ENCODE measurements around the gene PSRC1. TPM values are rescaled to one million over a fixed set of nuclear protein-coding genes. Genes with fewer than 3 reads are reported as not detected.

The PSRC1 gene
- total RNA-seq, 2 experiments from 2014 or later = 40.7 to 42.7 TPM

GRCh38 chr1:109312978-109313775 is 30.2 kb upstream of the PSRC1 start:
- H3K4me3 ChIP-seq (ENCODE audit: low read depth, low read length, poor library complexity, severe bottlenecking) = no peak overlapping the region
- H2AFZ ChIP-seq (ENCODE audit: low read length) = no peak overlapping the region
- no peaks in the 10 kb centered on the region for H3K79me2 ChIP-seq (ENCODE audit: insufficient read depth, low read depth, low read length)
- no peak for DNase-seq (ENCODE audit: low spot score)
- peaks cover 43% of the 10 kb centered on the region for H3K36me3 ChIP-seq (ENCODE audit: insufficient read depth, low read length)
- ChIA-PET CTCF (ENCODE audit: unreplicated experiment) (no interaction called here), POLR2A (interaction anchor here (0.7 to 0.9 kb wide), 4 partner anchors 13 to 1187 kb away, joined by 3 to 6 read pairs (median 6); no protein-coding TSS in a partner anchor)
- H3K9me2 ChIP-seq (ENCODE audit: insufficient read depth, low read length) = no peaks in the 10 kb centered on the region
- no TSS peak for BruUV-seq (replicated peaks)
- no peaks in the 10 kb centered on the region for H3K9me3 ChIP-seq (ENCODE audit: low read length)
- H4K20me1 ChIP-seq (ENCODE audit: insufficient read depth, low read length) = no peaks in the 10 kb centered on the region
- no peak for TF ChIP-seq CTCF (conservative IDR thresholded peaks at IDR 0.05; ENCODE audit: low read length)
- TF ChIP-seq EZH2phosphoT487 (IDR thresholded peaks at IDR 0.05; ENCODE audit: borderline replicate concordance, low read depth, low read length) = no peak
- intact Hi-C loops (cut with micrococcal nuclease; ENCODE audit: unreplicated experiment) = no loop called here
- no peak overlapping the region for H3K4me2 ChIP-seq (ENCODE audit: low read length)
- peaks cover 12% of the 10 kb centered on the region for H3K4me1 ChIP-seq (ENCODE audit: insufficient read depth, low read length, poor library complexity, severe bottlenecking)
- H3K27ac ChIP-seq (ENCODE audit: low read depth, low read length, poor library complexity, severe bottlenecking) = no peak overlapping the region

GRCh38 chr1:109312246-109312645 is 29.3 kb upstream of the PSRC1 start:
- ChIA-PET POLR2A (interaction anchor here (0.7 to 0.9 kb wide), 2 partner anchors 14 to 79 kb away, joined by 5 to 6 read pairs; no protein-coding TSS in a partner anchor), CTCF (ENCODE audit: unreplicated experiment) (no interaction called here)
- BruUV-seq (replicated peaks) = TSS peak; percentile 34
- Histone ChIP-seq H3K79me2 (ENCODE audit: insufficient read depth, low read depth, low read length) (no peaks in the 10 kb centered on the region), H3K27ac (ENCODE audit: low read depth, low read length, poor library complexity, severe bottlenecking) (no peak overlapping the region), H3K4me2 (ENCODE audit: low read length) (no peak overlapping the region), H3K9me3 (ENCODE audit: low read length) (no peaks in the 10 kb centered on the region), H3K4me3 (ENCODE audit: low read depth, low read length, poor library complexity, severe bottlenecking) (no peak overlapping the region), H3K9me2 (ENCODE audit: insufficient read depth, low read length) (no peaks in the 10 kb centered on the region), H4K20me1 (ENCODE audit: insufficient read depth, low read length) (no peaks in the 10 kb centered on the region), H3K36me3 (ENCODE audit: insufficient read depth, low read length) (peaks cover 37% of the 10 kb centered on the region), H3K4me1 (ENCODE audit: insufficient read depth, low read length, poor library complexity, severe bottlenecking) (peaks cover 21% of the 10 kb centered on the region), H2AFZ (ENCODE audit: low read length) (no peak overlapping the region)
- no peak for DNase-seq (ENCODE audit: low spot score)
- no peak for TF ChIP-seq CTCF (conservative IDR thresholded peaks at IDR 0.05; ENCODE audit: low read length)
- no peak for TF ChIP-seq EZH2phosphoT487 (IDR thresholded peaks at IDR 0.05; ENCODE audit: borderline replicate concordance, low read depth, low read length)
- intact Hi-C loops (cut with micrococcal nuclease; ENCODE audit: unreplicated experiment) = no loop called here

GRCh38 chr1:109309347-109309746 is 26.4 kb upstream of the PSRC1 start:
- no peaks in the 10 kb centered on the region for H3K9me2 ChIP-seq (ENCODE audit: insufficient read depth, low read length)
- H2AFZ ChIP-seq (ENCODE audit: low read length) = no peak overlapping the region
- intact Hi-C loops (cut with micrococcal nuclease; ENCODE audit: unreplicated experiment) = no loop called here
- ChIA-PET CTCF (ENCODE audit: unreplicated experiment) (no interaction called here), POLR2A (interaction anchor here (0.8 kb wide), 1 partner anchor 15 kb away, joined by 4 read pairs; no protein-coding TSS in a partner anchor)
- no peak for DNase-seq (ENCODE audit: low spot score)
- H3K27ac ChIP-seq (ENCODE audit: low read depth, low read length, poor library complexity, severe bottlenecking) = no peak overlapping the region
- peaks cover 42% of the 10 kb centered on the region for H3K4me1 ChIP-seq (ENCODE audit: insufficient read depth, low read length, poor library complexity, severe bottlenecking)
- no peak overlapping the region for H3K4me3 ChIP-seq (ENCODE audit: low read depth, low read length, poor library complexity, severe bottlenecking)
- TF ChIP-seq CTCF (conservative IDR thresholded peaks at IDR 0.05; ENCODE audit: low read length) = no peak
- H3K36me3 ChIP-seq (ENCODE audit: insufficient read depth, low read length) = peaks cover 16% of the 10 kb centered on the region; the same call in 1 of the 2 replicates
- H3K9me3 ChIP-seq (ENCODE audit: low read length) = no peaks in the 10 kb centered on the region
- no TSS peak for BruUV-seq (replicated peaks)
- H4K20me1 ChIP-seq (ENCODE audit: insufficient read depth, low read length) = no peaks in the 10 kb centered on the region
- H3K4me2 ChIP-seq (ENCODE audit: low read length) = no peak overlapping the region
- no peaks in the 10 kb centered on the region for H3K79me2 ChIP-seq (ENCODE audit: insufficient read depth, low read depth, low read length)

Measured in OCI-LY7 (cell line).